Measurements from ENCODE around the gene CNGA3. TPM values are rescaled to one million over a fixed set of nuclear protein-coding genes. Genes with fewer than 3 reads are reported as not detected.

CNGA3 gene
- total and polyA plus RNA-seq, 2 donors (not counting 3 experiments of a cell fraction or from before 2014, with no cell fraction given), result not detected

DNA sequence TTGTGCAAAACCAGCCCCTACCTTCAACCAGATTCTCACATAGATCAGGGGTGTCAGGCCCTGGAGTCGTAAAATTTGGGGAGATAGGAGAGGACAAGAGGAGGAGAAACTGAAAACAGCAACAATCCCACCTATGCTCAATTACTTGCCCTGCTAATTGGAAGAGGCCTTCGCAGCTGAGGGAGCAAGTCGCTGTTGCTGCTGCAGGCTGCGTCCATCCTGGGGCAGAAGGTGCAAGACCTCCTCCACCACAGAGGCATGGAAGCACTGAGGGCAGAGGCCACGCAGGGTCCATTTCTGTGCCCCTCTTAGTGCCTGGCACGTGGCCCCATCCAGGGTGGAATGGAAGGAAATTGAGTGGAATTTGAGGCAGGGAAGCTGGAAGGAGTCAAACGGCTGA, 36.5 kb downstream of the CNGA3 start:
- CTCF ChIA-PET, result interaction anchor here (1.0 to 3.5 kb wide), 3 partner anchors 113 to 673 kb away, joined by 3 to 40 read pairs (median 23); no protein-coding TSS in a partner anchor

More for the DNA sequence above, 36.5 kb downstream of the CNGA3 start:
- Histone ChIP-seq H3K9ac (replicated peaks; ENCODE audit: extremely low read depth, insufficient read depth, low read length) (no peak overlapping the region), H3K27ac (ENCODE audit: insufficient read depth, low read depth, low read length) (no peak overlapping the region), H3K4me1 (ENCODE audit: control insufficient read depth, extremely low read depth, insufficient read depth, low read length) (peaks cover 4% of the 10 kb centered on the region), H3K9me3 (replicated peaks; ENCODE audit: control insufficient read depth, insufficient read depth, low read length) (no peaks in the 10 kb centered on the region), H4K20me1 (replicated peaks; ENCODE audit: control insufficient read depth, extremely low read depth, insufficient read depth, low read length) (no peaks in the 10 kb centered on the region), H3K9me1 (replicated peaks; ENCODE audit: control insufficient read depth, extremely low read depth, insufficient read depth, low read length) (no peaks in the 10 kb centered on the region), H2AFZ (ENCODE audit: low read depth, low read length) (no peak overlapping the region), H3K27me3 (ENCODE audit: control insufficient read depth in 2 of 2, insufficient read depth in 2 of 2, low read length in 2 of 2) (peaks cover 7% of the 10 kb centered on the region in 2 experiments), H3K79me2 (ENCODE audit: control insufficient read depth, insufficient read depth, low read length) (no peaks in the 10 kb centered on the region), H3K4me2 (ENCODE audit: insufficient read depth, low read length) (no peak overlapping the region), H3K4me3 (replicated peaks in 1 of 3; ENCODE audit: insufficient read depth in 1 of 3, low read depth in 1 of 3, low read length in 3 of 3) (no peak overlapping the region), H3K36me3 (ENCODE audit: control insufficient read depth in 2 of 2, extremely low read depth in 1 of 2, insufficient read depth in 2 of 2, low read length in 2 of 2) (no peaks in the 10 kb centered on the region)
- DNase-seq (ENCODE audit: low read depth, low spot score), result no peak
- FAIRE-seq, result no peak
- BruUV-seq (replicated peaks), result no TSS peak
- POLR2A ChIA-PET, result no interaction called here
- dilution Hi-C loops (cut with MboI; ENCODE audit: extremely low pct_ligation_motif_present, low sequenced_read_pairs) (no loop called here), intact Hi-C loops (cut with micrococcal nuclease) (loop anchor here (10.0 kb wide), 1 partner anchor 788 kb away; no protein-coding TSS in a partner anchor)
- TF ChIP-seq JUN (IDR thresholded peaks at IDR 0.05; ENCODE audit: borderline replicate concordance, insufficient read depth, insufficient read length, low read depth) (no peak), MYC (IDR thresholded peaks at IDR 0.05; ENCODE audit: low read depth, low read length) (no peak), POLR2AphosphoS5 (IDR thresholded peaks at IDR 0.05; ENCODE audit: insufficient read depth, low read depth, low read length) (no peak), GATA2 (IDR thresholded peaks at IDR 0.05; ENCODE audit: insufficient read depth, insufficient read length, low read depth, low read length) (no peak), EZH2 (IDR thresholded peaks at IDR 0.05; ENCODE audit: borderline replicate concordance, low read depth, low read length, severe bottlenecking) (no peak), FOS (IDR thresholded peaks at IDR 0.05; ENCODE audit: borderline replicate concordance, insufficient read depth, low read length) (no peak), POLR2A (IDR thresholded peaks at IDR 0.05; ENCODE audit: low read depth, low read length) (no peak)
- TF ChIP-seq, protein P1, sequence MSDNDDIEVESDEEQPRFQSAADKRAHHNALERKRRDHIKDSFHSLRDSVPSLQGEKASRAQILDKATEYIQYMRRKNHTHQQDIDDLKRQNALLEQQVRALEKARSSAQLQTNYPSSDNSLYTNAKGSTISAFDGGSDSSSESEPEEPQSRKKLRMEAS (IDR thresholded peaks at IDR 0.05; ENCODE audit: insufficient read depth, insufficient read length), result no peak
- TF ChIP-seq, protein P2, sequence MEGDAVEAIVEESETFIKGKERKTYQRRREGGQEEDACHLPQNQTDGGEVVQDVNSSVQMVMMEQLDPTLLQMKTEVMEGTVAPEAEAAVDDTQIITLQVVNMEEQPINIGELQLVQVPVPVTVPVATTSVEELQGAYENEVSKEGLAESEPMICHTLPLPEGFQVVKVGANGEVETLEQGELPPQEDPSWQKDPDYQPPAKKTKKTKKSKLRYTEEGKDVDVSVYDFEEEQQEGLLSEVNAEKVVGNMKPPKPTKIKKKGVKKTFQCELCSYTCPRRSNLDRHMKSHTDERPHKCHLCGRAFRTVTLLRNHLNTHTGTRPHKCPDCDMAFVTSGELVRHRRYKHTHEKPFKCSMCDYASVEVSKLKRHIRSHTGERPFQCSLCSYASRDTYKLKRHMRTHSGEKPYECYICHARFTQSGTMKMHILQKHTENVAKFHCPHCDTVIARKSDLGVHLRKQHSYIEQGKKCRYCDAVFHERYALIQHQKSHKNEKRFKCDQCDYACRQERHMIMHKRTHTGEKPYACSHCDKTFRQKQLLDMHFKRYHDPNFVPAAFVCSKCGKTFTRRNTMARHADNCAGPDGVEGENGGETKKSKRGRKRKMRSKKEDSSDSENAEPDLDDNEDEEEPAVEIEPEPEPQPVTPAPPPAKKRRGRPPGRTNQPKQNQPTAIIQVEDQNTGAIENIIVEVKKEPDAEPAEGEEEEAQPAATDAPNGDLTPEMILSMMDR (IDR thresholded peaks at IDR 0.05; ENCODE audit: extremely low read depth in 1 of 2, insufficient read depth in 1 of 2, low read depth in 1 of 2, low read length in 2 of 2), result no peak
